HCT116 (cell line): Measurements from ENCODE around the gene CXCR1. TPM values are rescaled to one million over a fixed set of nuclear protein-coding genes. Genes with fewer than 3 reads are reported as not detected.

Experiments
- ATAC-seq: fragments of 200-7000 bp; cut with Tn5 transposase; 2 replicates; pipeline ENCODE4 v1.9.1; 2020; ENCODE audit warnings: mild to moderate bottlenecking, moderate library complexity
- BruUV-seq: library from RNA; stranded (reverse); fragments of 400-500 nt; replicated peaks from 2 replicates; lab custom pipeline; 2021; lab: Mats Ljungman, UMichigan
- CTCF ChIA-PET: fragments of 300-600 bp; sonication (Branson Sonifier 250); formaldehyde crosslinking; loops from one replicate; lab custom pipeline; 2021; ENCODE audit warnings: antibody characterized with exemption; lab: Charles Lee
- POLR2A ChIA-PET: fragments of 300-600, 350-600 bp; sonication (Branson Sonifier 250); formaldehyde crosslinking; loops from one replicate; lab custom pipeline; 2021; ENCODE audit warnings: antibody characterized with exemption; lab: Charles Lee
- RAD21 ChIA-PET, 2 experiments: fragments of 300-600 bp; sonication (Branson Sonifier 250); formaldehyde crosslinking; loops; one replicate each; lab custom pipeline; 2023; ENCODE audit warnings: low total read pairs in 2 of 2; ENCODE audit not compliant: uncharacterized antibody in 2 of 2, unreplicated experiment in 2 of 2, low non-redundant PET in 1 of 2; lab: Charles Lee
- DNase-seq: peaks from one replicate; pipeline ENCODE4 v3.0.0-alpha.2; 2010; ENCODE audit warnings: low read depth, low spot score
- H2AFZ ChIP-seq: fragments of 200-600 bp; shearing (Covaris generic), sonication (generic); 2 replicates; pipeline ENCODE4 v1.6.1; 2017; ENCODE audit warnings: low read depth, mixed run types, mixed read lengths, antibody characterized with exemption, low read length; ENCODE audit not compliant: poor library complexity, severe bottlenecking
- H3K27ac ChIP-seq: 2 replicates; pipeline ENCODE4 v1.5.1; 2012; ENCODE audit warnings: low read depth, low read length
- H3K27me3 ChIP-seq: fragments of 200-600 bp; sonication (generic); 2 replicates; pipeline ENCODE4 v1.6.1; 2016; ENCODE audit warnings: mixed run types, low read length, mixed read lengths; ENCODE audit not compliant: insufficient read depth
- H3K36me3 ChIP-seq, 2 experiments: fragments of 200-500 bp in 1 of 2; fragments of 200-600 bp in 1 of 2; sonication (Bioruptor generic) in 1 of 2; sonication (generic) in 1 of 2; 2 replicates each; pipeline versions ENCODE4 v1.5.1 to v1.6.1; 2014 to 2016; ENCODE audit warnings: low read length in 2 of 2, inconsistent platforms in 1 of 2, mixed read lengths in 1 of 2, mixed run types in 1 of 2; ENCODE audit not compliant: insufficient read depth in 2 of 2, control insufficient read depth in 1 of 2
- H3K4me1 ChIP-seq, 2 experiments: fragments of 200-600 bp in 1 of 2; sonication (generic) in 1 of 2; 2 replicates each; pipeline versions ENCODE4 v1.5.1 to v1.6.1; 2012 to 2017; ENCODE audit warnings: low read length in 2 of 2, inconsistent platforms in 1 of 2, mild to moderate bottlenecking in 1 of 2, mixed read lengths in 1 of 2, mixed run types in 1 of 2, moderate library complexity in 1 of 2; ENCODE audit not compliant: insufficient read depth in 2 of 2, control insufficient read depth in 1 of 2
- H3K4me2 ChIP-seq: fragments of 200-600 bp; sonication (generic); 2 replicates; pipeline ENCODE4 v1.6.1; 2017; ENCODE audit warnings: mixed run types, low read length, mixed read lengths
- H3K4me3 ChIP-seq, 2 experiments: fragments of 200-600 bp in 1 of 2; sonication (generic) in 1 of 2; replicated peaks in 1 of 2; 2 replicates each; pipeline ENCODE4 v1.5.1; 2011 to 2016; ENCODE audit warnings: low read length in 2 of 2, control low read depth in 1 of 2, low read depth in 1 of 2, mild to moderate bottlenecking in 1 of 2, mixed read lengths in 1 of 2, mixed run types in 1 of 2
- H3K79me2 ChIP-seq: fragments of 200-600 bp; sonication (generic); 2 replicates; pipeline ENCODE4 v1.6.1; 2017; ENCODE audit warnings: mild to moderate bottlenecking, mixed run types, low read length, moderate library complexity, mixed read lengths; ENCODE audit not compliant: insufficient read depth
- H3K9ac ChIP-seq: fragments of 200-600 bp; sonication (generic); 2 replicates; pipeline ENCODE4 v1.6.1; 2016; ENCODE audit warnings: low read length, mixed read lengths
- H3K9me2 ChIP-seq: fragments of 200-600 bp; sonication (generic), shearing (Covaris generic); 2 replicates; pipeline ENCODE4 v1.6.1; 2017; ENCODE audit warnings: mixed run types, mild to moderate bottlenecking, moderate library complexity; ENCODE audit not compliant: insufficient read depth
- H3K9me3 ChIP-seq, 2 experiments: fragments of 200-500 bp in 1 of 2; fragments of 200-600 bp in 1 of 2; sonication (Bioruptor generic) in 1 of 2; sonication (generic) in 1 of 2; 2 replicates each; pipeline ENCODE4 v1.6.1; 2014 to 2017; ENCODE audit warnings: low read length in 2 of 2, mixed read lengths in 2 of 2, inconsistent platforms in 1 of 2, low read depth in 1 of 2, mild to moderate bottlenecking in 1 of 2, mixed run types in 1 of 2, moderate library complexity in 1 of 2; ENCODE audit not compliant: control insufficient read depth in 1 of 2, insufficient read depth in 1 of 2
- H4K20me1 ChIP-seq: fragments of 200-600 bp; sonication (generic), shearing (Covaris generic); 2 replicates; pipeline ENCODE4 v1.6.1; 2017; ENCODE audit warnings: mixed run types, mild to moderate bottlenecking, moderate library complexity; ENCODE audit not compliant: insufficient read depth
- EZH2phosphoT487 ChIP-seq: fragments of 200-600 bp; IDR thresholded peaks from 2 replicates; pipeline ENCODE4 v1.6.1; 2018; ENCODE audit warnings: antibody characterized with exemption, borderline replicate concordance
- JUND ChIP-seq: IDR thresholded peaks from 2 replicates; pipeline ENCODE4 v1.6.1; 2012
- SIN3A ChIP-seq: IDR thresholded peaks from 2 replicates; pipeline ENCODE4 v1.6.1; 2012; ENCODE audit warnings: low read depth
- SRF ChIP-seq: IDR thresholded peaks from 2 replicates; pipeline ENCODE4 v1.6.1; 2012; ENCODE audit warnings: low read depth
- TCF7L2 ChIP-seq: IDR thresholded peaks from 2 replicates; pipeline ENCODE4 v1.7.0; 2011; ENCODE audit warnings: borderline replicate concordance, inconsistent platforms; ENCODE audit not compliant: insufficient read depth, insufficient read length; ENCODE audit errors: extremely low read depth
- YY1 ChIP-seq: IDR thresholded peaks from 2 replicates; pipeline ENCODE4 v1.6.1; 2011; ENCODE audit warnings: low read length, low read depth, moderate library complexity, mild to moderate bottlenecking; ENCODE audit not compliant: insufficient replicate concordance; ENCODE audit errors: extremely low read depth
- ZFX ChIP-seq: fragments of 450-650 bp; IDR thresholded peaks from 2 replicates; pipeline ENCODE4 v1.6.1; 2017
- intact Hi-C: fragments of 100-400 bp; cut with micrococcal nuclease; formaldehyde crosslinking; loops from 2 replicates; pipeline ENCODE4 v1.10.0; 2022
- total RNA-seq: library from RNA; stranded (reverse); gene quantifications from one replicate; pipeline ENCODE4 v1.2.1, GENCODE V29; 2021; ENCODE audit not compliant: unreplicated experiment
- TF ChIP-seq, protein P1 (sequence below): IDR thresholded peaks from 2 replicates; pipeline ENCODE4 v1.6.1; 2012; ENCODE audit warnings: low read depth
- TF ChIP-seq, protein P2 (sequence below): IDR thresholded peaks from 2 replicates; pipeline ENCODE4 v1.6.1; 2012
- TF ChIP-seq, protein P3 (sequence below): IDR thresholded peaks from 2 replicates; pipeline ENCODE4 v1.6.1; 2012

The CXCR1 gene
- total RNA-seq, 1 experiment from 2014 or later: not detected

DNA sequence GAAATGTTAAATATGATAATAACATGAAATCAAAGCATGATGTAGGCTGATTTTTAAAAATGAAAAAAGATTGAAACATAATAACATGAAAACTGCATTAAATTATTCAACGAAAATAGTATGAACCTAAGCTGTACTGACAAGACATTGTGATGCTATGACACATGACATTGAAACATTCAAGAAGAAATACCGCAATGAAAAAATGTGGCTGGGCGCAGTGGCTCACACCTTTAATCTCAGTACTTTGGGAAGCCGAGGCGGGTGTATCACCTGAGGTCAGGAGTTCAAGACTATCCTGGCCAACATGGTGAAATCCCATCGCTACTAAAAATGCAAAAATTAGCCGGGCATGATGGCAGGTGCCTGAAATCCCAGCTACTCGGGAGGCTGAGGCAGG is 14.6 kb downstream of the CXCR1 start (continued):
- no peak for TF ChIP-seq EZH2phosphoT487

DNA sequence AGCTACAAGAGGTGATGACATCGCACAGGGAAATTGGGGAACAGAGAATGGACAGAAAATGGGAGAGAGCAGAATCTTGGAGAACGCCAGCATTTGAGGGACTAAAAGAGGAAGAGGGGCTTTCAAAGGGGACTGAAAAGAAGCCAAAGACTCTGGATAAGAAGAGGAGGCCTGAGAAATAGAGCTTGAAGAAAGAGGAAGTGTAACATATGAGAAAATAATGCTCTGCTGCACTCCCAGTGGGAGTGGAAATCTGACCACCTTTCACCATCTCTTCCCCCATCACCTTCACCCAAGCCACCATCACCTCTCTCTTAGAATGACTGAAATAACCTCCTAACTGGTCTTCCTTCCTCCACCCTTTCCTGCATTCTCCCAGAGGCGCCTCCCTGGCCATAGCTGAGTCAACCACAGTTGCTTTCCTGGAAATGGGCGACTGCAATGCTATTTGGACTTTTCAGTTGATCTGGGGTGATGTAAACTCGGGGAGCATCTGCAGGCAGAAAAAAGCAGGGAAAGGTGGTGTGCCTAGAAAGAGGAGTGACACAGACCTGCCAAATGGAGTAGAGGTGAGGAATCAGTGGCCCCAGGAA is 16.8 kb downstream of the CXCR1 start:
- ChIA-PET RAD21 (no interaction called here), CTCF (no interaction called here)
- ATAC-seq: no peak
- BruUV-seq: no TSS peak
- Histone ChIP-seq H3K27ac (no peak overlapping the region), H4K20me1 (no peaks in the 10 kb centered on the region)
- TF ChIP-seq SIN3A: no peak
- TF ChIP-seq, protein P1, sequence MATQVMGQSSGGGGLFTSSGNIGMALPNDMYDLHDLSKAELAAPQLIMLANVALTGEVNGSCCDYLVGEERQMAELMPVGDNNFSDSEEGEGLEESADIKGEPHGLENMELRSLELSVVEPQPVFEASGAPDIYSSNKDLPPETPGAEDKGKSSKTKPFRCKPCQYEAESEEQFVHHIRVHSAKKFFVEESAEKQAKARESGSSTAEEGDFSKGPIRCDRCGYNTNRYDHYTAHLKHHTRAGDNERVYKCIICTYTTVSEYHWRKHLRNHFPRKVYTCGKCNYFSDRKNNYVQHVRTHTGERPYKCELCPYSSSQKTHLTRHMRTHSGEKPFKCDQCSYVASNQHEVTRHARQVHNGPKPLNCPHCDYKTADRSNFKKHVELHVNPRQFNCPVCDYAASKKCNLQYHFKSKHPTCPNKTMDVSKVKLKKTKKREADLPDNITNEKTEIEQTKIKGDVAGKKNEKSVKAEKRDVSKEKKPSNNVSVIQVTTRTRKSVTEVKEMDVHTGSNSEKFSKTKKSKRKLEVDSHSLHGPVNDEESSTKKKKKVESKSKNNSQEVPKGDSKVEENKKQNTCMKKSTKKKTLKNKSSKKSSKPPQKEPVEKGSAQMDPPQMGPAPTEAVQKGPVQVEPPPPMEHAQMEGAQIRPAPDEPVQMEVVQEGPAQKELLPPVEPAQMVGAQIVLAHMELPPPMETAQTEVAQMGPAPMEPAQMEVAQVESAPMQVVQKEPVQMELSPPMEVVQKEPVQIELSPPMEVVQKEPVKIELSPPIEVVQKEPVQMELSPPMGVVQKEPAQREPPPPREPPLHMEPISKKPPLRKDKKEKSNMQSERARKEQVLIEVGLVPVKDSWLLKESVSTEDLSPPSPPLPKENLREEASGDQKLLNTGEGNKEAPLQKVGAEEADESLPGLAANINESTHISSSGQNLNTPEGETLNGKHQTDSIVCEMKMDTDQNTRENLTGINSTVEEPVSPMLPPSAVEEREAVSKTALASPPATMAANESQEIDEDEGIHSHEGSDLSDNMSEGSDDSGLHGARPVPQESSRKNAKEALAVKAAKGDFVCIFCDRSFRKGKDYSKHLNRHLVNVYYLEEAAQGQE: no peak
- TF ChIP-seq, all 23 proteins: peak for 0
- POLR2A ChIA-PET: no interaction called here
- H3K9me2 ChIP-seq: no peaks in the 10 kb centered on the region; the same call in 1 of the 2 replicates
- no peak for DNase-seq
- H3K79me2 ChIP-seq: no peaks in the 10 kb centered on the region
- H3K4me3 ChIP-seq: no peak overlapping the region
- no peaks in the 10 kb centered on the region for H3K36me3 ChIP-seq
- H3K27me3 ChIP-seq: no peaks in the 10 kb centered on the region
- peaks cover 11 to 18% of the 10 kb centered on the region in 2 experiments for H3K4me1 ChIP-seq
- H3K9me3 ChIP-seq: no peaks in the 10 kb centered on the region
- H2AFZ ChIP-seq: no peak overlapping the region
- intact Hi-C loops: no loop called here
- no peak overlapping the region for H3K9ac ChIP-seq
- no peak overlapping the region for H3K4me2 ChIP-seq

DNA sequence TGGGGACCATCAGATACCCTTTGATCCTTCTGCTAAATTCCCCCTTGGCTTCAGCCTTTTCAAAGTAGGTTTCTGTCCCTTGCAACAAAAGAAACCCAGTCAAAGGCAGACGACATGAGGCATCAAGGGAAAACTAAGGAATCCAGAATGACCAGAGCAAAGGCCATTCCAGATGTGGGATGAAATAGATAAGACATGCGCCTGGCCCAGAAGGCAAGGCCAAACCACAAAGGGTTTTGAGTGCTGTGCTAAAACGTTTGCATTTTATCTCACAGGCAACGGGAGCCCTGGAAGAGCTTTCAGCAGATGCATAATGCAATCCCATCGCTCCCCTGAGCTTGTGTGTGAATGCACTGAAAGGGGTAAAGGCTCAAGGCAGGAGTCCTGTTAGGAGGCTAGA is 17.7 kb downstream of the CXCR1 start:
- Histone ChIP-seq H3K79me2 (no peaks in the 10 kb centered on the region), H3K4me3 (no peak overlapping the region), H3K9ac (no peak overlapping the region), H2AFZ (no peak overlapping the region), H3K4me2 (no peak overlapping the region), H3K36me3 (no peaks in the 10 kb centered on the region), H3K9me2 (no peaks in the 10 kb centered on the region; the same call in 1 of the 2 replicates), H4K20me1 (no peaks in the 10 kb centered on the region), H3K4me1 (peaks cover 11 to 18% of the 10 kb centered on the region in 2 experiments), H3K27ac (no peak overlapping the region), H3K9me3 (no peaks in the 10 kb centered on the region), H3K27me3 (no peaks in the 10 kb centered on the region)
- no TSS peak for BruUV-seq
- ChIA-PET CTCF (no interaction called here), RAD21 (no interaction called here), POLR2A (no interaction called here)
- ATAC-seq (no peak), DNase-seq (no peak)
- TF ChIP-seq YY1 (no peak), JUND (no peak), ZFX (no peak), SRF (no peak), TCF7L2 (no peak)
- TF ChIP-seq, protein P2, sequence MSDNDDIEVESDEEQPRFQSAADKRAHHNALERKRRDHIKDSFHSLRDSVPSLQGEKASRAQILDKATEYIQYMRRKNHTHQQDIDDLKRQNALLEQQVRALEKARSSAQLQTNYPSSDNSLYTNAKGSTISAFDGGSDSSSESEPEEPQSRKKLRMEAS: no peak
- TF ChIP-seq, protein P3, sequence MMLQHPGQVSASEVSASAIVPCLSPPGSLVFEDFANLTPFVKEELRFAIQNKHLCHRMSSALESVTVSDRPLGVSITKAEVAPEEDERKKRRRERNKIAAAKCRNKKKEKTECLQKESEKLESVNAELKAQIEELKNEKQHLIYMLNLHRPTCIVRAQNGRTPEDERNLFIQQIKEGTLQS: no peak
- intact Hi-C loops: no loop called here
